NT2/D1 (cell line): Measurements from ENCODE around the gene ZHX3.

ENCODE experiments used
- DNase-seq: peaks from one replicate; pipeline ENCODE4 v3.0.0-alpha.2; 2011; ENCODE audit warnings: low read depth, low spot score
- H3K27me3 ChIP-seq: 2 replicates; pipeline ENCODE4 v1.6.0; 2011; ENCODE audit warnings: mild to moderate bottlenecking; ENCODE audit not compliant: insufficient read length, insufficient read depth
- H3K36me3 ChIP-seq: 2 replicates; pipeline ENCODE4 v1.6.1; 2011; ENCODE audit warnings: mild to moderate bottlenecking, low read length, mixed read lengths; ENCODE audit not compliant: insufficient read depth, insufficient read length
- H3K4me1 ChIP-seq: 2 replicates; pipeline ENCODE4 v1.5.1; 2011; ENCODE audit not compliant: insufficient read depth, insufficient read length
- H3K4me3 ChIP-seq: 2 replicates; pipeline ENCODE4 v1.5.1; 2011; ENCODE audit warnings: low read depth; ENCODE audit not compliant: insufficient read length
- H3K9ac ChIP-seq: 2 replicates; pipeline ENCODE4 v1.6.0; 2011; ENCODE audit warnings: low read depth; ENCODE audit not compliant: insufficient read length
- H3K9me3 ChIP-seq: 2 replicates; pipeline ENCODE4 v1.5.1; 2011; ENCODE audit warnings: mild to moderate bottlenecking, low read length; ENCODE audit not compliant: insufficient read depth
- SUZ12 ChIP-seq: IDR thresholded peaks from 2 replicates; pipeline ENCODE4 v1.6.1; 2011; ENCODE audit not compliant: insufficient read length, insufficient read depth; ENCODE audit errors: extremely low read depth
- YY1 ChIP-seq: IDR thresholded peaks from 2 replicates; pipeline ENCODE4 v1.6.1; 2011; ENCODE audit not compliant: insufficient read length, insufficient read depth
- ZNF274 ChIP-seq: IDR thresholded peaks from 2 replicates; pipeline ENCODE4 v1.6.1; 2011; ENCODE audit warnings: mild to moderate bottlenecking, low read depth, low read length

Gene ZHX3

GRCh38 chr20:41279546-41280225, 37.8 kb downstream of the ZHX3 start:
- no peaks in the 10 kb centered on the region for H3K9me3 ChIP-seq
- H3K27me3 ChIP-seq: no peaks in the 10 kb centered on the region
- DNase-seq: no peak
- no peak overlapping the region for H3K4me3 ChIP-seq
- TF ChIP-seq ZNF274: no peak
- no peak for TF ChIP-seq YY1
- no peak for TF ChIP-seq SUZ12
- H3K4me1 ChIP-seq: no peaks in the 10 kb centered on the region
- no peak overlapping the region for H3K9ac ChIP-seq
- no peaks in the 10 kb centered on the region for H3K36me3 ChIP-seq

GRCh38 chr20:41278936-41279335, 38.6 kb downstream of the ZHX3 start:
- no peak for DNase-seq
- H3K27me3 ChIP-seq: no peaks in the 10 kb centered on the region
- no peaks in the 10 kb centered on the region for H3K36me3 ChIP-seq
- no peak overlapping the region for H3K4me3 ChIP-seq
- H3K9me3 ChIP-seq: no peaks in the 10 kb centered on the region
- H3K4me1 ChIP-seq: no peaks in the 10 kb centered on the region
- H3K9ac ChIP-seq: no peak overlapping the region
- TF ChIP-seq ZNF274: no peak
- no peak for TF ChIP-seq YY1
- TF ChIP-seq SUZ12: no peak

- H3K4me3 ChIP-seq: no peak overlapping the region
- no peaks in the 10 kb centered on the region for H3K27me3 ChIP-seq
- no peaks in the 10 kb centered on the region for H3K36me3 ChIP-seq
- H3K4me1 ChIP-seq: no peaks in the 10 kb centered on the region
- TF ChIP-seq SUZ12 (no peak), ZNF274 (no peak)
- H3K9ac ChIP-seq: no peak overlapping the region
- no peak for DNase-seq
- no peaks in the 10 kb centered on the region for H3K9me3 ChIP-seq
Measured at GRCh38 chr20:41277049-41277448, 40.5 kb downstream of the ZHX3 start.

- H3K4me1 ChIP-seq: no peaks in the 10 kb centered on the region
- no peaks in the 10 kb centered on the region for H3K36me3 ChIP-seq
- no peaks in the 10 kb centered on the region for H3K9me3 ChIP-seq
- H3K9ac ChIP-seq: no peak overlapping the region
- no peak for DNase-seq
- TF ChIP-seq SUZ12: no peak
- TF ChIP-seq YY1: no peak
- TF ChIP-seq ZNF274: no peak
- H3K27me3 ChIP-seq: no peaks in the 10 kb centered on the region
- H3K4me3 ChIP-seq: no peak overlapping the region
Measured at GRCh38 chr20:41276317-41276751, 41.2 kb downstream of the ZHX3 start.

- Histone ChIP-seq H3K4me3 (no peak overlapping the region), H3K27me3 (no peaks in the 10 kb centered on the region), H3K36me3 (no peaks in the 10 kb centered on the region), H3K4me1 (no peaks in the 10 kb centered on the region), H3K9me3 (no peaks in the 10 kb centered on the region), H3K9ac (no peak overlapping the region)
- DNase-seq: no peak
- TF ChIP-seq ZNF274 (no peak), YY1 (no peak), SUZ12 (no peak)
Measured at GRCh38 chr20:41275301-41275731, 42.2 kb downstream of the ZHX3 start.

- no peak overlapping the region for H3K9ac ChIP-seq
- H3K36me3 ChIP-seq: no peaks in the 10 kb centered on the region
- H3K27me3 ChIP-seq: no peaks in the 10 kb centered on the region
- H3K9me3 ChIP-seq: no peaks in the 10 kb centered on the region
- TF ChIP-seq YY1 (no peak), ZNF274 (no peak), SUZ12 (no peak)
- H3K4me3 ChIP-seq: no peak overlapping the region
- no peaks in the 10 kb centered on the region for H3K4me1 ChIP-seq
- DNase-seq: no peak
Measured at GRCh38 chr20:41274152-41274551, 43.4 kb downstream of the ZHX3 start.

- no peak for DNase-seq
- H3K4me3 ChIP-seq: no peak overlapping the region
- H3K9me3 ChIP-seq: no peaks in the 10 kb centered on the region
- H3K27me3 ChIP-seq: no peaks in the 10 kb centered on the region
- H3K36me3 ChIP-seq: no peaks in the 10 kb centered on the region
- TF ChIP-seq SUZ12: no peak
- no peak for TF ChIP-seq ZNF274
- no peak for TF ChIP-seq YY1
- no peak overlapping the region for H3K9ac ChIP-seq
- H3K4me1 ChIP-seq: no peaks in the 10 kb centered on the region
Measured at GRCh38 chr20:41273445-41273844, 44.1 kb downstream of the ZHX3 start.

GRCh38 chr20:41272339-41272738, 45.2 kb downstream of the ZHX3 start:
- Histone ChIP-seq H3K36me3 (no peaks in the 10 kb centered on the region), H3K9me3 (no peaks in the 10 kb centered on the region), H3K4me1 (no peaks in the 10 kb centered on the region), H3K4me3 (no peak overlapping the region), H3K27me3 (no peaks in the 10 kb centered on the region), H3K9ac (no peak overlapping the region)
- TF ChIP-seq ZNF274: no peak
- TF ChIP-seq SUZ12: no peak
- no peak for TF ChIP-seq YY1
- DNase-seq: no peak
